Measurements from ENCODE around the gene TMEM198.

DNA sequence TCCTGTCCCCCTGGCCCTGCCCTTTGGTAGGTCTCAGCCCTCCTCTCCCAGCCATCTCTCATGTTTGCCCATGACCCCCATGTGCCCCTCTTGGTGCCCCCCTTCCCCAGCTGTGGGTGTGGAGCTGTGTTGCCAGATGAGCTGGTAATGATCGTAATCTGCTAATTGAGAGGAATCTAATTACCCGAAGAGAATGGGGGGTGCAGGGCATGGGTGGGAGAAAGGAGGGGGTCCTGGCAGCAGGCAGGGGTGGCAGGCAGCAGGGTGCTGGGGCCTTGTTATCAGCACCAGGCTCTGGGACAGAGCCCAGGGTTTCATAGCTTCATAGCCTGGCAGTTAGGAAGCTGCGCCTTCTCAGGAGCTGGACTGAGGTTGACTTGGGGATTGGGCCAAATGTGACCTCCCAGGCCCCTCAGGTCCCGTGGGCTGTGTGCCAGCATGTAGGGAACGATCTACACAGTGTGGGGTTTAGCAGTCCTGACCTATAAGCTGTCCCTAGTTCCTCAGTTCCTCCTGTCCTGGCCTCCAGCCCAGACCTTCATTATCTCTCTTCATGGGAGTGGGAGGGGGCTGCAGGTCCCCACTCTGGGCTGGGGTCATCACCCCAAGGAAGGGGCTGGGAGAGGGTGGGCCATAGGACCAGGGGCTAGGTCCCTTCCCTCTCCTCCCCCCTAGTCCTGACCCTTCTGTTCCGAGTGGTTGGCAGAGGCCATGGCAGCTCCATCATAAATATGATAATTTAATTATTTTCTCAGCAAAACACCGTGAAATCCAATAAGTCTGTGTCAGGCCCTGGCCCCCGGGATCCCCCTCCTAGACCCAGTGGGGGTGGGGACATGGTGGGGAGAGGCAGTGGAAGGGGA, 36.0 kb upstream of the TMEM198 start:
- no peak for TF ChIP-seq EZH2 (IDR thresholded peaks at IDR 0.05)
- no peak for TF ChIP-seq POLR2AphosphoS5 (IDR thresholded peaks at IDR 0.05; ENCODE audit: borderline replicate concordance, low read depth, low read length)

All from SK-N-MC (cell line).